BLaER1 (cell line): ENCODE measurements around the gene NMB.

Experiments
- H3K27ac ChIP-seq: shearing (Covaris generic); formaldehyde crosslinking; 2 replicates; pipeline ENCODE4 v1.8.1; 2022
- H3K27me3 ChIP-seq: shearing (Covaris generic); formaldehyde crosslinking; 2 replicates; pipeline ENCODE4 v1.8.1; 2022
- H3K36me3 ChIP-seq: shearing (Covaris generic); formaldehyde crosslinking; 2 replicates; pipeline ENCODE4 v1.8.1; 2022
- H3K4me1 ChIP-seq: shearing (Covaris generic); formaldehyde crosslinking; 2 replicates; pipeline ENCODE4 v1.8.1; 2022
- H3K4me2 ChIP-seq: shearing (Covaris generic); formaldehyde crosslinking; 2 replicates; pipeline ENCODE4 v1.8.1; 2022
- H3K4me3 ChIP-seq: shearing (Covaris generic); formaldehyde crosslinking; 2 replicates; pipeline ENCODE4 v1.8.1; 2022
- H3K9ac ChIP-seq: shearing (Covaris generic); formaldehyde crosslinking; 2 replicates; pipeline ENCODE4 v1.8.1; 2022
- H3K9me3 ChIP-seq: shearing (Covaris generic); formaldehyde crosslinking; 2 replicates; pipeline ENCODE4 v1.8.1; 2022
- H4K20me1 ChIP-seq: shearing (Covaris generic); formaldehyde crosslinking; 2 replicates; pipeline ENCODE4 v1.8.1; 2022
- Cebpa-rat ChIP-seq: shearing (Covaris generic); IDR thresholded peaks from 2 replicates; pipeline ENCODE4 v1.8.1; 2022

The NMB gene

GRCh38 chr15:84657748-84658079 lies 285 bp downstream of the NMB start:
- TF ChIP-seq Cebpa-rat, result no peak
- peak overlapping the region; percentile 69 for H3K4me3 ChIP-seq
- H3K4me1 ChIP-seq, result peaks cover 55% of the 10 kb centered on the region
- no peaks in the 10 kb centered on the region for H3K9me3 ChIP-seq
- 0 out of 2 replicates have a peak, but pooled peaks cover 2% of the 10 kb centered on the region for H3K36me3 ChIP-seq
- H3K27me3 ChIP-seq, result no peaks in the 10 kb centered on the region
- H3K9ac ChIP-seq, result peak overlapping the region; percentile 81
- H3K4me2 ChIP-seq, result peak overlapping the region; percentile 97
- no peaks in the 10 kb centered on the region for H4K20me1 ChIP-seq
- peak overlapping the region; percentile 70; the same call in 1 of the 2 replicates for H3K27ac ChIP-seq

DNA sequence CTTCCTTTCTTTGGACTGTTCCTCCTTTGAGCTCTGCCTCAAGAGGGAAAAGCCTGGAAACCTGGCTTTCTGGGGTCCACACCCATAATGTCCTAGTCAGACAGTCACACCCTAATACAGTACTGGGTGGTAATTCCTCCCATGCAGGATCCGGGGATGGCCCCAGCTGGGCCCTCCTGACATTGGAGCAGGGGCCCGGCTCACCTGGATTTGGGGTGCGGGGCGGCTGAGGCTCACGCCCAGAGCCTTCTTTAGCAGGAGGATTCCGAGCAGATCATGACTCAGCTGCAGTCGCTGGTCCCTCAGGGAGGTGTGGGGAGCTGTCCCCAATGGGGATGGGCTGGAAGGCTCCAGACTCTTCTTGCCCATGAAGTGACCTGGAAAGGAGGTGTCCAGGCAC lies 1.0 kb downstream of the NMB start:
- Histone ChIP-seq H3K4me3 (no peak overlapping the region; the same call in 1 of the 2 replicates), H3K9ac (peak overlapping the region; percentile 81; the same call in 1 of the 2 replicates), H3K27me3 (no peaks in the 10 kb centered on the region), H3K27ac (no peak overlapping the region; the same call in 1 of the 2 replicates), H3K4me1 (peaks cover 62% of the 10 kb centered on the region), H3K36me3 (peaks cover 9% of the 10 kb centered on the region), H4K20me1 (no peaks in the 10 kb centered on the region), H3K4me2 (peak overlapping the region; percentile 97), H3K9me3 (no peaks in the 10 kb centered on the region)
- TF ChIP-seq Cebpa-rat, result no peak

DNA sequence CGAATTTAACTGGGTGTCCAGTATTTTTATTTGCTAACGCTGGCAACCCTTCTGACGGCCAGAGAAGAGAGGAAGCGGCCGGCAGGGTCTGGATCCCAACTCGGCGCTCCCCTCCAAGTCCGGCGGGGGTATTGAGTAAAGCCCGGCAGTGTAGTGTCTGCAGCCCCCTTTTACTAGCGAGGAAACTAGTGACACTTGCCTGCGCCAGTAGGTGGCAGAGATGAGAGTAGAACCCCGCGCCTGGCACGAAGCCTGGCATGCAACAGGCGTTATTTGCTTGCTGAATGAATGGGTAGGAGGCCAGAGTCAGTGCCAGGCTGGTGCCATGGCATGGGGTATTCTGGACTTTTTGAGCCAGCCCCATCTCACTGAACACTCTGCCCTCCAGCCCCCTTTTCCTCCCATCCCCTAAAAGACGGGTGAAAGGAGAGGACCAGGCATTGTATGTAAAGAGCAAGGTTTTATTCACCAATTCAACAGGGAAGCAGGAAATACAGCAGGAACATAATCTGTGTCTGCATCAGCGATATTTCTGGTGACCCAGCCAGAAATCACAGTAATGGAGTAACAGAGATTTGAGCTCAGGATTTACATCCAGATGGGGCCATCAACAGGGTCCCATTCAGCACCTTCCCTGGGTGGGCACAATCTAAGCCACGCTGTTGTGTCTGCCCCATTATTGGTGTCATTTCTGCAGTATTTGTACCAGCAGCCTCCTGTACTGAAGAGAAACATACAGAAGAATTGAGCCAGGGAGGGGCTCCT lies 3.1 kb downstream of the NMB start:
- no peaks in the 10 kb centered on the region for H4K20me1 ChIP-seq
- H3K27ac ChIP-seq, result peak overlapping the region; percentile 78
- TF ChIP-seq Cebpa-rat, result no peak
- H3K4me2 ChIP-seq, result peak overlapping the region; percentile 96
- H3K9me3 ChIP-seq, result no peaks in the 10 kb centered on the region
- H3K9ac ChIP-seq, result peak overlapping the region; percentile 86
- H3K36me3 ChIP-seq, result peaks cover 30% of the 10 kb centered on the region
- H3K4me1 ChIP-seq, result peaks cover 61% of the 10 kb centered on the region
- no peaks in the 10 kb centered on the region for H3K27me3 ChIP-seq
- H3K4me3 ChIP-seq, result peak overlapping the region; percentile 76

DNA sequence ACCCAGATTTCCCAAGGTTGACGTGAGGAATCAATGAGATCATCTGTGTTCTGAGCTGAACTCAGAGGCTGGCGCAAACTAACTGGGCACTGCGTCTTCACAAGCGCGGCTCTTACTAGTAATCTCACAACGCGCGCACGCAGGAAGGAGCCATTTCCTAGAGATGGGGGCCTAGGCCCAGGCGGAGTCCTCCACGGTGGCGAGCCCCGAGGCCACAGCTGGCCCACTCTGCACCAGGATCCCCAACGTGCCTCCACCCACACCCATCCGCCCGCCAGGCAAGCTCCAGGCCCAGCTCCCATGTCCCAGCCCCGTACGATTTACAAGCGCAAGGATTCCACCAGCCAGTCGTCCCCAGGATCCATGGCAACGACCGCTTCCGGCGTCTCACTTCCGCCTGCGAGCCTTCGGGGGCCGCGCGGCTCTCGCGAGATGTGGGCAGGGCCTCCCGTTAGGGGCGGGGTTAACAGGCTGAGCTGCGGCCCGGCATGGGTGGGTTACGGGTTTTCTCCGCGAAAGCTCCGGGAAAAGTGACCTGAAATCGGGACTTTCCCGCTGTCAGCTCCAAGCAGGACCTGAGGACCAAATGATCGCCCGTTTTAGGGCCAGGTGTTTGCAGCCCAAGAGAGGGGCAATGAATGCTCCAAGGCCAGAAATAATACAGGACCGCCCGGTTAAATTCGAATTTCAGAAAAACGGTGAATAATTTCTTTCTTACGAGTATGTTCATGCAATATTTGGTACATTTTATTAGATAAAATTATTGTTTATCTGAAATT lies 3.9 kb downstream of the NMB start, which contains the start of gene WDR73:
TSS of gene WDR73 (minus strand) at position 374 of the 779 bp plus-strand sequence. CDS start at position 365, 9 bp downstream.
- Histone ChIP-seq H4K20me1 (no peaks in the 10 kb centered on the region), H3K4me2 (peak within 1 kb of the TSS; percentile 96), H3K9me3 (no peaks in the 10 kb centered on the region), H3K4me1 (peaks cover 53% of the 10 kb centered on the region), H3K9ac (peak within 1 kb of the TSS; percentile 86), H3K36me3 (peaks cover 38% of the 10 kb centered on the region), H3K4me3 (peak within 1 kb of the TSS; percentile 76), H3K27ac (peak within 1 kb of the TSS; percentile 78), H3K27me3 (no peaks in the 10 kb centered on the region)
- no peak for TF ChIP-seq Cebpa-rat

DNA sequence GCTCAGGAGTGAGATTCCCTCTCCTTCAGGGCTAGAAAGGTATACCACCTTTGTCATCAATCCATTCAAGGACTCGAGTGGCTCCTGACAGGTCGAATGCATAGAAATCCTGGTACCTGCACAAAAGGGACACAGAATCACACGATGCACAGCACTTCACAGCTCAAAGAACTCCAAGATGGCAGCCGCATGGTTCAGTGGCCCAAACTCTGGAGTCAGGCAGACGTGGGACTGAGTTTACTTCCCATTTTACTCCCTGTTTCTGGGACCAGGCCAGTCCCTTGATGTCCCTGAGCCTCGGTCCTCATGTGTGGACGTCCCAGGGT lies 4.5 kb downstream of the NMB start:
- Histone ChIP-seq H3K27me3 (no peaks in the 10 kb centered on the region), H3K36me3 (peaks cover 44% of the 10 kb centered on the region), H3K27ac (peak overlapping the region; percentile 78), H3K4me2 (peak overlapping the region; percentile 96), H4K20me1 (no peaks in the 10 kb centered on the region), H3K4me1 (peaks cover 48% of the 10 kb centered on the region), H3K9me3 (no peaks in the 10 kb centered on the region), H3K4me3 (peak overlapping the region; percentile 76), H3K9ac (peak overlapping the region; percentile 86)
- no peak for TF ChIP-seq Cebpa-rat

DNA sequence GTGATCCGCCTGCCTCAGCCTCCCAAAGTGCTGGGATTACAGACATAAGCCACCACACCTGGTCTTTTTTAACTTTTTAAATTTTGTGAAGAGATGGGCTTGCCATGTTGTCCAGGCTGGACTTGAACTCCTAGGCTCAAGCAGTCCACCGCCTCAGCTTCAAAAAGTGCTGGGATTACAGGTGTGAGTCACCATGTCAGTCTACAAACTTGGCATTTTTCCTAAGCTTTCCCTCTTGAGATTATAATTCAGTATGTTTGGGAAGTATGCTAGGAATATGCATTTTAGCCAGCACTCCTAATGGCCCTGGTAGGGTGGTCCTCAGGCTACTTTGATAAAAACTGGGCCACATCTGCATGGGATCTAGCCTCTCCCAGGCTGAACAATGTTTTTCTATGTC lies 8.3 kb downstream of the NMB start:
- peaks cover 25% of the 10 kb centered on the region for H3K4me1 ChIP-seq
- no peak overlapping the region for H3K27ac ChIP-seq
- H4K20me1 ChIP-seq, result no peaks in the 10 kb centered on the region
- no peak for TF ChIP-seq Cebpa-rat
- H3K9ac ChIP-seq, result no peak overlapping the region
- no peak overlapping the region for H3K4me2 ChIP-seq
- H3K27me3 ChIP-seq, result no peaks in the 10 kb centered on the region
- H3K36me3 ChIP-seq, result peaks cover 82% of the 10 kb centered on the region
- H3K9me3 ChIP-seq, result no peaks in the 10 kb centered on the region
- no peak overlapping the region for H3K4me3 ChIP-seq

GRCh38 chr15:84648539-84648938 lies 9.5 kb downstream of the NMB start:
- no peak overlapping the region for H3K4me2 ChIP-seq
- peaks cover 23% of the 10 kb centered on the region for H3K4me1 ChIP-seq
- peak overlapping the region; percentile 30; the same call in 1 of the 2 replicates for H3K9ac ChIP-seq
- H3K27me3 ChIP-seq, result no peaks in the 10 kb centered on the region
- no peak overlapping the region for H3K27ac ChIP-seq
- H3K4me3 ChIP-seq, result no peak overlapping the region
- TF ChIP-seq Cebpa-rat, result no peak
- peaks cover 94% of the 10 kb centered on the region for H3K36me3 ChIP-seq
- H4K20me1 ChIP-seq, result no peaks in the 10 kb centered on the region
- no peaks in the 10 kb centered on the region for H3K9me3 ChIP-seq

- H4K20me1 ChIP-seq, result no peaks in the 10 kb centered on the region
- H3K4me3 ChIP-seq, result no peak overlapping the region
- peaks cover 21% of the 10 kb centered on the region for H3K4me1 ChIP-seq
- no peak overlapping the region for H3K9ac ChIP-seq
- no peaks in the 10 kb centered on the region for H3K9me3 ChIP-seq
- H3K27me3 ChIP-seq, result no peaks in the 10 kb centered on the region
- H3K27ac ChIP-seq, result no peak overlapping the region
- H3K36me3 ChIP-seq, result peaks cover 100% of the 10 kb centered on the region
- H3K4me2 ChIP-seq, result no peak overlapping the region
- no peak for TF ChIP-seq Cebpa-rat
Measured at GRCh38 chr15:84647726-84648125, 10.3 kb downstream of the NMB start.

- Histone ChIP-seq H3K9me3 (no peaks in the 10 kb centered on the region), H3K27ac (no peak overlapping the region), H3K27me3 (no peaks in the 10 kb centered on the region), H3K4me1 (peaks cover 9% of the 10 kb centered on the region), H3K4me2 (no peak overlapping the region), H4K20me1 (no peaks in the 10 kb centered on the region), H3K36me3 (peaks cover 100% of the 10 kb centered on the region), H3K9ac (0 out of 2 replicates have a peak overlapping the region, but pooled peaks have one; percentile 20), H3K4me3 (no peak overlapping the region)
- TF ChIP-seq Cebpa-rat, result no peak
Measured at GRCh38 chr15:84645997-84646396, 12.0 kb downstream of the NMB start.

- Histone ChIP-seq H3K27me3 (no peaks in the 10 kb centered on the region), H3K27ac (no peak overlapping the region), H3K4me3 (no peak overlapping the region), H3K36me3 (peaks cover 100% of the 10 kb centered on the region), H4K20me1 (no peaks in the 10 kb centered on the region), H3K4me1 (peaks cover 9% of the 10 kb centered on the region), H3K9me3 (no peaks in the 10 kb centered on the region), H3K9ac (0 out of 2 replicates have a peak overlapping the region, but pooled peaks have one; percentile 20), H3K4me2 (no peak overlapping the region)
- no peak for TF ChIP-seq Cebpa-rat
Measured at GRCh38 chr15:84645496-84645895, 12.5 kb downstream of the NMB start.
